Activated T-cell treated with anti-CD3 and anti-CD28 coated beads, Interleukin-2, amount 50 U/mL, for 4 hours (primary cell): ENCODE results near the gene TCF7L1. TPM values are rescaled to one million over a fixed set of nuclear protein-coding genes. Genes with fewer than 3 reads are reported as not detected.
"Not testable (repeated sequence)": the region's sequence is repeated elsewhere in the genome, so short reads cannot be mapped to it uniquely, and the experiment has no call there.

ENCODE experiments used
- ATAC-seq, 2 donors: fragments of 200-7000 bp; cut with Tn5 transposase; one replicate each; pipeline ENCODE4 v1.10.0; 2021
- DNase-seq: peaks from one replicate; pipeline ENCODE4 v3.0.0-alpha.2; 2020
- H3K27me3 Mint-ChIP-seq: one replicate; pipeline ENCODE4 v1.8.0; 2021; ENCODE audit warnings: low read depth, mixed read lengths
- H3K36me3 Mint-ChIP-seq: one replicate; pipeline ENCODE4 v1.8.0; 2022; ENCODE audit warnings: mixed read lengths; ENCODE audit not compliant: insufficient read depth
- H3K4me1 Mint-ChIP-seq: one replicate; pipeline ENCODE4 v1.8.0; 2021; ENCODE audit warnings: low read depth, mixed read lengths
- H3K4me3 Mint-ChIP-seq: one replicate; pipeline ENCODE4 v1.8.0; 2021; ENCODE audit warnings: mild to moderate bottlenecking, moderate library complexity, mixed read lengths
- H3K9me3 Mint-ChIP-seq: one replicate; pipeline ENCODE4 v1.8.0; 2021; ENCODE audit warnings: mixed read lengths
- total RNA-seq, 3 donors: library from RNA; stranded (reverse); gene quantifications; one replicate each; pipeline ENCODE4 v1.2.1, GENCODE V29; 2021

The TCF7L1 gene
- total RNA-seq, 3 donors from 2014 or later = 0.11 to 0.29 (median 0.13) TPM

DNA sequence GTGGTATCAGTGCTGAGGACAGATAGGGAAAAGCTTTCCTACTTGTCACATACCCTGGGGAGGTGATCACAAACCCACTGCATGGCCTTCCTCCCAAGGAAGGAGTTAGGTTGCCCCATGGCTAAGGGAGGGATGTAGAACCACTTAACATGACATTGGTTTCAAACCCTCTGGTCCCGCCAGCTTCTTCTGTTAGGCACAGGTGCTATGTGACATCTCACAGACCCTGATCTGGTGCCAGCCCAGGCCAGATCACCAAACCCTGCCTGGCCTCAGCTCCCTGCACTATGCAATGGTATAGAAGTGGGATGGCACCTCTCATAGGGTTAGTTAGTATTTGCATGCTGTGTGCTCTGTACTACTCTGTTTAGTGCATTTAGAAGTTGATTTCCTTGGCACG is 58.0 kb downstream of the TCF7L1 start:
- H3K4me3 Mint-ChIP-seq = no peak overlapping the region
- no peaks in the 10 kb centered on the region for H3K4me1 Mint-ChIP-seq
- no peaks in the 10 kb centered on the region for H3K36me3 Mint-ChIP-seq
- no peak for ATAC-seq
- H3K27me3 Mint-ChIP-seq = peaks cover 21% of the 10 kb centered on the region
- no peak for DNase-seq
- no peaks in the 10 kb centered on the region for H3K9me3 Mint-ChIP-seq

GRCh38 chr2:85194780-85195480 is 61.7 kb downstream of the TCF7L1 start:
- peaks cover 24% of the 10 kb centered on the region for H3K27me3 Mint-ChIP-seq
- H3K36me3 Mint-ChIP-seq = no peaks in the 10 kb centered on the region
- no peaks in the 10 kb centered on the region for H3K4me1 Mint-ChIP-seq
- ATAC-seq (no peak), DNase-seq (no peak)
- H3K9me3 Mint-ChIP-seq = no peaks in the 10 kb centered on the region
- H3K4me3 Mint-ChIP-seq = no peak overlapping the region

GRCh38 chr2:85195956-85196355 is 62.8 kb downstream of the TCF7L1 start:
- no peak for DNase-seq
- Mint-ChIP-seq H3K4me1 (no peaks in the 10 kb centered on the region), H3K9me3 (no peaks in the 10 kb centered on the region), H3K27me3 (peaks cover 28% of the 10 kb centered on the region), H3K4me3 (no peak overlapping the region), H3K36me3 (no peaks in the 10 kb centered on the region)
- no peak for ATAC-seq

DNA sequence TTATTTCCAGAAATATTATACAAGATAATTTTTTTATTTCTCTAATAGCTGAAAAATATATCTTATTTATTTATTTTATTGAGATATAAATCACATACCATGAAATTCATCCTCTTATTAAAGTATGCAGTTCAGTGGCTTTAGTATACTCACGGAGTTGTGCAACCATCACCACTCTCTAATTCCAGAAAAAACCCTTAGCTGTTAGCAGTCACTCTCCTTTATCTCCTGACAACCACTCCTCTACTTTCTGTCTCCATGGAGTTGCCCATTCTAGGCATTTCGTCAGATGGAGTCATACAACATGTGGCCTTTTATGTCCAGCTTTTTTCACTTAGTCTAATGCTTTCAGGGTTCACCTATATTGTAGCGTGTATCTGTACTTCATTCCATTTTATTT is 66.5 kb downstream of the TCF7L1 start:
- no peak overlapping the region for H3K4me3 Mint-ChIP-seq
- H3K36me3 Mint-ChIP-seq = no peaks in the 10 kb centered on the region
- ATAC-seq (no peak), DNase-seq (no peak)
- H3K27me3 Mint-ChIP-seq = peaks cover 20% of the 10 kb centered on the region
- H3K9me3 Mint-ChIP-seq = no peaks in the 10 kb centered on the region
- no peaks in the 10 kb centered on the region for H3K4me1 Mint-ChIP-seq

DNA sequence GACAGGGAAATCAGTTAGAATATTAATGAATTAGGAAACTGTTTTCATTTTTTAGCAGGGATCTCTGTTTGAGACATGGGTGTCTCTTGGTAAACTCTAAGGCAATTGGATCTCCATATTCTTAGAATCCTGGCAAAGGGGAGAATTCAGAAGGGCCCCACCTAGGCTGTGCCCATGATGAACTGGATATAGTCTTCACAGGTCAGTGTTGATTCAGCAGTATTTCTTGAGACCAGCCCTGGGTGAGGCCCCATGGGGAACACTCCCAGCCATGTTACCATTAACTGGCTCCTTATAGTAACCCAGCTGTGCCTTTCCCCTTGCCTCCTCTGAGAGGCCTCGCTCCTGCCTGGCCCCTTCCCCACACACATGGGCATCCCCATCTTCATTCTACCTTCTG is 76.7 kb downstream of the TCF7L1 start:
- no peaks in the 10 kb centered on the region for H3K36me3 Mint-ChIP-seq
- no peaks in the 10 kb centered on the region for H3K9me3 Mint-ChIP-seq
- no peak for ATAC-seq
- H3K27me3 Mint-ChIP-seq = peaks cover 17% of the 10 kb centered on the region
- no peak overlapping the region for H3K4me3 Mint-ChIP-seq
- no peaks in the 10 kb centered on the region for H3K4me1 Mint-ChIP-seq
- no peak for DNase-seq

- H3K4me1 Mint-ChIP-seq = no peaks in the 10 kb centered on the region
- DNase-seq (no peak), ATAC-seq (no peak)
- H3K36me3 Mint-ChIP-seq = no peaks in the 10 kb centered on the region
- no peak overlapping the region for H3K4me3 Mint-ChIP-seq
- peaks cover 17% of the 10 kb centered on the region for H3K27me3 Mint-ChIP-seq
- H3K9me3 Mint-ChIP-seq = no peaks in the 10 kb centered on the region
Observed at GRCh38 chr2:85210511-85210910, 77.3 kb downstream of the TCF7L1 start.

- peaks cover 24% of the 10 kb centered on the region for H3K27me3 Mint-ChIP-seq
- not testable (repeated sequence) for H3K36me3 Mint-ChIP-seq, DNase-seq, H3K4me3 Mint-ChIP-seq, H3K9me3 Mint-ChIP-seq, H3K4me1 Mint-ChIP-seq, ATAC-seq
Observed at GRCh38 chr2:85211606-85212005, 78.4 kb downstream of the TCF7L1 start.

DNA sequence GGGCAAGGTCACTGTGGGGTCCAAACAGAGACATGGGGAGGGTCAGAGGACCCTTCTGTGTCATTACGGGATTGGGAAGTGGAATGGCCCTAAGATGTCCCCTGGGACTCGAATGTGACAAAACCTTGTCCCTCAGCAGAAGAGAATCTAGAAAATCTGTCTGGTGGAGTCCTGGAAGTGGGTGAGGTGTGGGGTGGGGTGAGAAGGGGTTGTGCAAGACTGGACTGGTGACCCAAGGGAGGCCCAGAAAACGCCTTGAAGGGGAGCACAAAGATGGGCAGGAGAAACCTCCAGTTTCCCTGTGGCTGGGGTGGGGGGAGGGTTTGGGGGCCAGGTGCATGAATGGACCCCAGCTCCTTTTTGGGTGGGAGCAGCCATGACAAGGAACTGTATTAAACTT is 79.6 kb downstream of the TCF7L1 start:
- Mint-ChIP-seq H3K36me3 (no peaks in the 10 kb centered on the region), H3K4me1 (no peaks in the 10 kb centered on the region), H3K9me3 (no peaks in the 10 kb centered on the region), H3K4me3 (no peak overlapping the region), H3K27me3 (peaks cover 29% of the 10 kb centered on the region)
- DNase-seq (no peak), ATAC-seq (no peak)

- H3K36me3 Mint-ChIP-seq = no peaks in the 10 kb centered on the region
- no peaks in the 10 kb centered on the region for H3K4me1 Mint-ChIP-seq
- DNase-seq (no peak), ATAC-seq (no peak)
- H3K9me3 Mint-ChIP-seq = no peaks in the 10 kb centered on the region
- H3K27me3 Mint-ChIP-seq = peaks cover 29% of the 10 kb centered on the region
- no peak overlapping the region for H3K4me3 Mint-ChIP-seq
Observed at GRCh38 chr2:85213404-85213803, 80.2 kb downstream of the TCF7L1 start.

- H3K36me3 Mint-ChIP-seq = no peaks in the 10 kb centered on the region
- ATAC-seq = no peak
- H3K4me3 Mint-ChIP-seq = no peak overlapping the region
- no peaks in the 10 kb centered on the region for H3K4me1 Mint-ChIP-seq
- H3K9me3 Mint-ChIP-seq = no peaks in the 10 kb centered on the region
- peaks cover 29% of the 10 kb centered on the region for H3K27me3 Mint-ChIP-seq
- no peak for DNase-seq
Observed at GRCh38 chr2:85213901-85214512, 80.8 kb downstream of the TCF7L1 start.

GRCh38 chr2:85215081-85215447 is 81.9 kb downstream of the TCF7L1 start:
- Mint-ChIP-seq H3K27me3 (peaks cover 30% of the 10 kb centered on the region), H3K4me3 (no peak overlapping the region), H3K4me1 (no peaks in the 10 kb centered on the region), H3K36me3 (no peaks in the 10 kb centered on the region), H3K9me3 (no peaks in the 10 kb centered on the region)
- no peak for ATAC-seq
- DNase-seq = no peak

GRCh38 chr2:85215448-85216401 is 82.5 kb downstream of the TCF7L1 start:
- H3K4me3 Mint-ChIP-seq = no peak overlapping the region
- H3K9me3 Mint-ChIP-seq = no peaks in the 10 kb centered on the region
- no peaks in the 10 kb centered on the region for H3K36me3 Mint-ChIP-seq
- peaks cover 27% of the 10 kb centered on the region for H3K27me3 Mint-ChIP-seq
- DNase-seq (no peak), ATAC-seq (no peak)
- H3K4me1 Mint-ChIP-seq = no peaks in the 10 kb centered on the region

DNA sequence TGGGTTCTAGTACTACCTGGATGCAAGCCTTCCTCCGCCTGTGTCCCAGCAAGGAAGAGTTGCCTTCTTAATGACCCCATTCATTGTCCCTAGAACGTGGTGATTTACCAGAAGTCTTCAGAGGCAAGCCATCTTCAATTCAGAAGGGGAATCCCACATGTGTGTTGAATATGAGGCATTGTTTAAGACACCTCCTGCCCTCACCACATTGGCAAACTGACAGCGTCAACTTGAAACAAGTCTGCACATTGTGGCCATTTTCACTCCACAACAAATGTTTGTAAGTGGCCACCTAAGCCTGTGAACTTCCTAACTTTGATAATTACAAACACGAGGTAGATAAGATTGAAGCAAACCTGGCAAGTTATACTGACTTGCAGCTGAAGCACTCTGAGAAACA is 83.7 kb downstream of the TCF7L1 start:
- DNase-seq = no peak
- Mint-ChIP-seq H3K4me3 (no peak overlapping the region), H3K9me3 (no peaks in the 10 kb centered on the region), H3K4me1 (no peaks in the 10 kb centered on the region), H3K36me3 (no peaks in the 10 kb centered on the region), H3K27me3 (peaks cover 27% of the 10 kb centered on the region)
- ATAC-seq = no peak

DNA sequence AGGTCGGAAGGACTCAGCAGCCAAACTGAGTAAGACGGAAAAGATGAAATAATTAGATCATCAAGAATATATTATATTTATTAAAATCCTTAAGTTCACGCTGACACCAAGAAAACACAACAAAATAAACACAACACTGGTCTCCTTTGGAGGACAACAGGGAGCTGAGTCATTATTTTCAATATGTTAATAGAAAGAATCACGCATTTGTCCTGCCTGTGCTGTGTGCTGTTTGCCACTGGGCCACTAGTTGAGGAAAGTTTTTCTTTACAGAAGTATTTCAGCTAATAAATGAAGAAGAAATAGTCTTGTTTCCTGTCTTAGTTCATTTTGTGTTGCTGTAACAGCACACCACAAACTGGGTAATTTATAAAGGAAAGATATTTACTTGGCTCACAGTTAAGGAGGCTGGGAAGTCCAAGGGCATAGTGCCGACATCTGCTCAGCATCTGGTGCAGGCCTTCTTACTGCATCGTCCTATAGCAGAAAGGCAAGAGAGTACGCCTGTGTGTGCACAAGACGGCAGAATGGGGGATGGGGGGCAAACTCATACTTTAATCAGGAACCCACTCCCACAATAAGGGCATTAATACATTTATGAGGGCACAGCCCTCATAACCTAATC is 88.0 kb downstream of the TCF7L1 start:
- Mint-ChIP-seq H3K36me3 (no peaks in the 10 kb centered on the region), H3K4me3 (no peak overlapping the region), H3K9me3 (no peaks in the 10 kb centered on the region)

More for the DNA sequence above, 88.0 kb downstream of the TCF7L1 start:
- DNase-seq (no peak), ATAC-seq (no peak)
- no peaks in the 10 kb centered on the region for H3K4me1 Mint-ChIP-seq
- peaks cover 15% of the 10 kb centered on the region for H3K27me3 Mint-ChIP-seq
